Measurements from ENCODE around the gene DKK3.
"Not testable (repeated sequence)": the region's sequence is repeated elsewhere in the genome, so short reads cannot be mapped to it uniquely, and the experiment has no call there.

Gene DKK3

DNA sequence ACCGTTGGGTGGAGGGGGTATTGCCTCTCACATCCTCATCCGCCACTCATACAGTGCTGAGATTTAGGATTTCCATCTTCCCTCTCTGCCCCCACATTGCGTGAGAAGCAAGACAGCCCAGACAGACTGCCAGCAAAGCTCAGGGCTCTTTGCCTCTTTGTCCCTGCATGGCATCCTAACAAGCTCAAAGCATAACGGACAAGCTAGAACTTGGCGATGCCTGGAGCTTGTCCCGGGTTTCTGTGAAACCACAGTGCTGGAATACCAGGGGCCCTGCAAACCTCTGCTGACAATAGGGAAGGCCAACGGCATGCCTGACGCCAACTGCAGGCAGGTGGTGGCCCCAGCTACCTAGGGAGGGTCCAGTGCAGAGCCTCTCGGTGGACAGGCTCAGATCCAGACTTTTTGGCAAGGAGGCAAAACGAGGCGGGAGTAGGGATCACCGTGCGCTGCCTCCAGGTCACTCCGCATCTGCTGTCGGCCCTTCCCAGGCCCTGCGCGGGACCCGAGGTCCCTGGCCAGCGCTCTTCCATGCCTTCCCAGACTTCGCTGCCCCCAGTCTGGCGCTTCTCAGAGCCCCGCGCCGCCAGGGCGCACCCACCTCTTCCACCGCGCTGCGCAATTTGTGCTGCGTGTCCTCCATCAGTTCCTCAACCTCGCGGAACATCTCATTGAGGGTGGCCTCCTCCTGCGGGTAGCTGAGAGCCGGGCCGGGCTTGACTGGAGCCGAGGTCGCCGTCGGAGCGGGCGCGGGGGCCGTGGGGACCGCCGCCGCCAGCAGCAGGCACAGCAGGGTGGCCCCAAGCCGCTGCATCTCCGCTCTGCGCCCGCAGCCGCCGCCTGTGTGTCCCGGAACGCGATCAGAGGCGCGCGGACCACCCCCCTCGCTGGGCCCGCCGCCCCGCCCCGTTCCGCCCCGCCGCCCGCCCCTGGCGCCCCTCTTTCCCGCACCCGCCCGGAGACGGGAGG is at the start of gene DKK3:
TSS of gene DKK3 (minus strand) at position 858 of the 969 bp plus-strand sequence. CDS start at position 814, 44 bp downstream.
- DNase-seq = no peak

DNA sequence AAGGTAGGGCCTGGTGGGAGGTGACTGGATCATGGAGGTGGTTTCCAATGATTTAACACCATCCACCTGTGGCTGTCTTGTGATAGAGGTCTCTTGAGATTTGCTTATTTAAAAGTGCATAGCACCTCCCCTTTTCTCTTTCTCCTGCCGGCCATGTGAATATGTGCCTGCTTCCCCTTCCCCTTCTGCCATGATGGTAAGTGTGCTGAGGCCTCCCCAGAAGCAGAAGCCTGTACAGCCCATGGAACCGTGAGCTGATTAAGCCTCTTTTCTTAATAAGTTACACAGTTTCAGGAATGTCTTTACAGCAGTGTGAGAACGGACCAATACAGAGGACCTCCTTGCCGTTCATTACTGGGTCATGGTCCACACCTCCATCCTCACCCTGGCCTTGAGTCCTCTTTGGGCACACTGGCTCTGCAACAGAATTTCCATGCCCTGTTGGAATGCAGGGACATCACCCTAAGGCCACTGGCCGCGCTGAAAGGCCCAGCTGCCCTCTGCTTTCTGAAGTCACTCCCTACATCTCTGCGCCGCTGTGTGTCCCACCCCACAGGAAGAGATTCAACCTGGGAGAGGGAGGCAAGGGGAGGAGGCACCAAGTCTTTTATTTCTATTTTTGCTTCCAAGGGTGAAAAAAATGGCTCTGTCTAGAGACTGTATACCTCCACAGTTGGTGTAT is 49.0 kb upstream of the DKK3 start:
- no peak for DNase-seq

DNA sequence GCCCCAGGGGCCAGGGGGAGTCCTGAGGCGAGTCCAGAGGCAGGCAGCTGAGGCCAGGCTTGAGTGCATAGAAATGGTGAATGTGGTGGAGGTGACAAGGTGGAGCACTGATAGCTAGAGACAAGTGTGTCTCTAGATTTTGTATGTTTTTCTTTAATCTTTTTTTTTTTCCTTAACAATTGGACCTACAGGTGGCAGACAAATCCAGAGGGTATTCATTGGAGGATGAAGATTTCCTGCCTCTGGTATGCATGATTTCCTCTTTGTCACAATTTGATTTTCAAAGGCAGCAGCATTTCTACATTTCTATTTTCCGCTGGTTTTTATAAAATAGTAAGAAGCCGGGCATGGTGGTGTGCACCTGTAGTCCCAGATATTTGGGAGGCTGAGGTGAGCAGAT is 47.7 kb upstream of the DKK3 start:
- no peak for DNase-seq

DNA sequence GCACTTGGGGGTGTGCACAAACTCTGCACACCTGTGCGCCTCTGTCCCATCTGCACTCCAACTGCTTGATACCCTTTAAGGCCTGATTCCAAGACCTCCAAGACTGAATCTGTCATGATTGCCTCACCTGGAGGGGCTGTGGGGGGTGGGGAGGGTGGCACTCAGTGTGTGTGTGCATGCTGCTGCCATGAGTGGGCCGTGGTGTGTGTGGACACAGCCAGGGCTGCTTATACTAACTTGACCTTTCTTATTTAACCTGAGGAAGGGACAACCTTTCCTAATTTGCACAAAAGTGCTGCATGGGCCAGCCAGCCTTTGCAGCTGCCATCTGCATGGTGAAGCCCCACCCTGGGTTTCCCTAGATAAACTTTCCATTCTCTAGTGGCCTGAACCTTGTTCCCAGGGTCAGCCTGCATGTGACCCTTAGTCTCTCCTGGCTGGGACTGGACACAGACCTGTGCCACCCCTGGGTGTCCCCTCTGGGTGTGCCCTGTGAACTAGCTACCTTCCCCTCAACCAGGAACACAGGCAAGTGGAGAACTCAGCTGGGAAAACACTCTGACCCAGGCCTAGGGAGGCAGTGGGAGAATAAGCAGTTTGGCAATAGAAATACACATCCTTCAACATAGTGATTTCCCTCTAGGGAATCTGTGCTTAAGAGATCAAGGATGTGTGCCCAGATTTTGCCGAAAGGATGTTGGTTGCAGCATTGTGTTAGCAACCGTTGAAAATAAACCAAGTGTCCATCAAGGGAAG is 45.4 kb upstream of the DKK3 start:
- no peak for DNase-seq

DNA sequence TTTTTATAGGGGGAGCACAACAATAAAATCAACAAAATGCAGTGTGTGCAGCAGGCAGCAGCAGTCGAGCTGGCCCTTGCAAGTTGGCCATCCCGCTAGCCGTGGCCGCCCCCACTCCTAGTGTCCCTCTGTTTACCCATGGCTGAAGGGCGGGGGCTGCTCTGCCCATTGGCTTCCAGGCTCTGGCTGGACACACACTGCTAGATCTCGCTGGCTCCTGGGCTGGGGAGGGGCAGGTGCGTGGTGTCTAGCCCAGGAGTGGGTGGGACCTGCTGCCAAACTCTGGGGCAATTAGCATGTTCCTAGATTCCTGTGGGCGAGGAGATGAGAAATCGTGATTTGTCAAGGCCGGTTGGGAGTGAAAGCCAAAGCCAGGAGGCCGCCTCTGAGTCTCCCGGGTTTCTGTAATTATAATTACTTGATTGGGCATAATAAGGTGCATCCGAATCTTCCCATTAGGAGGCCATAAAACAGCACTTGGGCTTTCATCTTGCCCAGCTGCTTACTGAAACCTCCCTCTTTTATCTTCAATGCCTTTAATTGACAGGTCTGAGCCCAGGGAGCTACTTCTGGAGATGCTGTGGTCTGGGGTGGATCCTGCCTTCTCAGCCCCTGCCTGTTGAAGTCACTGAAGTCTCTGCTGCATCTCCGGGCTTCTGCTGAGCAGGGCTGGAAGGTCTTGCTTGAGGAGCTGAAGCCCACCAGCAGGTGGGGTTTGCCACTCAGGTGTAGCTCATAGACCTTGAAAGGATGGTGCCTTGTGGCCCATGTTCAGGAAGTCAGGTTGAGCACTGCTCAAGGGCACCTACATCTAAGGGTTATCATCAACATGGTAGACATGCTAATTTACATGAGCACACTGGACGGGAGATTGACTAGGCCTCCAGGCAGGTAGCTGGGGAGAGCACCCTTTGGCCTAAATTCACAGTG is 44.5 kb upstream of the DKK3 start:
- no peak for DNase-seq

DNA sequence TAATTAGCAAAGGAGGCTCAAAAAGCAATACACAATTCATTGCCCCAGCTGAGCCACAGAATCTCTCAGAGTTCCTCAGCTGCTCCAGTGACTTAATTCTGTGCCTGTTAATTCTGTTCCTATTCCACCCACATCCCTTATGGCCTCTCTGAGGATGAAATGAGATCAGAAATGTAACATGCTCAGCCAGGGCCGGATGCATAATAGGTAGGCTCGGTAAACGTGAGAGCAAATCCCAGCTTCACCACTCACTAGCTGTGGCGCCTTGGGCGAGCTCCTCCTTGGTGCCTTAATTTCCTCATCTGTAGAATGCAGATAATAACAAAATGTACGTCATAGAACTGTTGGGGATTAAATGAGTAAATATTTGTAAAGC is 42.8 kb upstream of the DKK3 start:
- no peak for DNase-seq

DNA sequence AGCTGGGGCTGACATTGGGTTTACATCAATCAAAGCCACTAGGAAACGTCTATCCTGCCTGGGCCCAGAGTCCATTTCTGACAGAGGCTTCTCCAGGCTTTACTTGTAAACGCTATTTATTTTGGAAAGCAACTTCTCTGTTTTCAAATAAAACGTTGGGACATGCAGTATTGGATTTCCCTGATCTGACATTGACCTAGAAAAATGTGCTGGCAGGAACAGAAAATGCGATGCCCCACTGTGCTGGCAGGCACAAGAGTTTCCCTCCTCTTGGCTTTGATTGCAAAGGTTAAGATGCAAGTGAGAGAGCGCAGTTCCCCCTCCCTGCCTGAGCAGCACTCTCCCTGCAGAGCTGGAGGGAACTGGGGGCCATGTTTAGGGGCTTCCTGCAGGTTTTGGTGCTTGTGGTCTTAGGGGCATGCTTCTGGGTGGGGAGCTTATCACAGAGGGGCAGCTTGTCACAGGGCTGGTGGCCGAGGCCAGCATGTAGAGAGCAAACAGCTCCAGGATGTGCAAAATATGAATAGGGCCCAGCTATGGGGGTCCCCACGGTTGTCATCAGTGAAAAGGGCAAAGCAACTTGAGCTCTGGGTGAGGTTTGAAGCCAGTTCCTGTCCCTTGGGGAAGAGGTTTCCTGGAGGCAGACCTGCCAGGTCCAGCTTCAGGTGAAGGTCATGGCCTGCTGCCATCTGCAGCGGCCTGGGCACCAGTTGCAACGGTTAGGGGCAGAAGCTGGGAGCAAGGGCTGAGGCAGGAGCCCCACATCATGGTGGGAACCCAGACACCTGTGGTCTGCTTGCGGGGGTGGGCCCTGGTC is 42.3 kb upstream of the DKK3 start:
- DNase-seq = no peak

DNA sequence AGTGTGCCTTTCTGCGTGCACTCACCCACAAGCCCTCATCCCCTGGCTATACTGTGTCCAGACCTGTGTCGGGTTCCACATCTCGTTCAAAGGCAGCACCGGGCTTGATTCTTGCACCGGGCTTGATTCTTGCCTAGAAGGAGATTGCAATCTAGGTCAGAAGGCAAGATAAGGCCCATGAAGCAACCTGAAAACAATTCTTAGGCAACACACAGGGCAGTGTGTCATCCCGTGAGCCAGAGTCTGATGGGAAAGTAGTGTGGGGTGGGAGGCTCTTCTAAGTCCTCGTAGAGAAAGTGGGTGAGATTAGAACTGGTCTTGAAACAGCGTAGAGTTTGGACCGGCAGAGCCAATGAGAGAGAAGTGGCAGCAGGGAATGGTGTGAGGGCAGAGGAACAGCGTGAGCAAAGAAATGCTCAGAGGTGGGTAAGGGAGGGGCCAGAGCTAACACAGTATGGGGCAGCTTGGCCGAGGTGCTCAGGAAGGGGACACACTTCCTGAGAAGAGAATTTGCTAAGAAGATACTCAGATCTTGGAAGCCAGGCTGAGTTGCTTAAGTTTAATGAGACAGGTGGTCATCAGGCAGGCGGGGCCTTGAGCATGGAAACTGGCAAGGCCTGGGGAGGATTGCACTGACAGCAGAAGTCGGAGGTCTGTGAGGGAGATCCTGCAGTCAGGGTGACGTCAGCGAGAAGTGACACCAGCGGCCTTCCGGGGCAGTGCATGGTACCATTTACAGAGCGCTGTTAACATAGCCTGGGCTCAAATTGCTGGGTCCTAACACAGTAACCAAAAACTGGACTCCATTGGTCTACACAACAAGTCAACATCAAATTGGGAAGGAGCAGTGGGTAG is 40.7 kb upstream of the DKK3 start:
- no peak for DNase-seq

DNA sequence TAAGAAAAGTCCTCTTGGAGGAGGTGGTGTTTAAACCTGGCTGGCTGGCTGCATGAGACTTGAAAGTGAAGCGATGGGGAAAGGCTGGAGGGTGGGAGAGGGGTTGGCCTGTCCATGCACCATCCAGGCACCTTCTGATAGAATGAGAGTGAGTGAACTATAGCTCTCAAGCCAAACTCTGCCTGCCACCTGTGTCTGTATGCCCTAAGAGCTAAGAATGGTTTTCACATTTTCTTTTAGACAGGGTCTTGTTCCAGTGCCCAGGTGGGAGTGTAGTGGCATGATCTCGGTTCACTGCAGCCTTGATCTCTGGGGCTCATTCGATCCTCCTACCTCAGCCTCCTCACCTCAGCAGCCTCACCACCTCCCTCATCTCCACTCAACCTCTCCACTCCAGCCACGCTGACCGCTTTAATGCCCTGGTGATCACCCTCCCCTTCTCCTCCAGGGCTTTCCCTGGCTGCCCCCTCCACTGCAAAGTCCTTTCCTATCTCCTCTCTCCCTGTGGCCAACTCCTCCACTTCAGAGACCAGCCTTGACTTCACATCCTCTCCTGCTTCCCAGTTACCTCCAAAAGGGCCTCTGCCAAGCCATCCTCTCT is 38.3 kb upstream of the DKK3 start:
- DNase-seq = no peak

DNA sequence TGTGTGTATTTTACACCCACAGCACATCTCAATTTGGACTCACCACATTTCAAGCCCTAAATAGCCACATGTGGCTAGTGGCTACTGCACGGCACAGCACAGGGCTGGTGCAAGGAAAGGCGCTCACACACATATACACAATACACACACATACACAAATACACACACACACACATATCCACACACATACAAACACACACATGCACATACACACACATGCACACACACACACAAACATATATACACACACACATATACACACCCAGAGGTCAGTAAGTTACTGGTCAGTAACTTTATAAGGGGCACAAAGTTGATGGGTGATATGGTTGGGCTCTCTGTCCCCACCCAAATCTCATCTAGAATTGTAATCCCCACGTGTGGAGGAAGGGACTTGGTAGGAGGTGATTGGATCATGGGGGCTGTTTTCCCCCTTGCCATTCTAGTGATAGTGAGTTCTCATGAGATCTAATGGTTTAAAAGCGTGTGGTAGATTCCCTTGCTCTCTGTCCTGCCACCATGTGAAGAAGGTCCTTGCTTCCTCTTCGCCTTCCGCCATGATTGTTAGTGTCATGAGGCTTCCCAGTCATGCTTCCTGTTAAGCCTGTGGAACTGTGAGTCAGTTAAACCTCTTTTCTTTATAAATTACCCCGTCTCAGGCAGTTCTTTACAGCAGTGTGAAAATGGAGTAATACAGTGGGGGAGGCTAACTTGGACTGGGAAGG is 37.6 kb upstream of the DKK3 start:
- no peak for DNase-seq

DNA sequence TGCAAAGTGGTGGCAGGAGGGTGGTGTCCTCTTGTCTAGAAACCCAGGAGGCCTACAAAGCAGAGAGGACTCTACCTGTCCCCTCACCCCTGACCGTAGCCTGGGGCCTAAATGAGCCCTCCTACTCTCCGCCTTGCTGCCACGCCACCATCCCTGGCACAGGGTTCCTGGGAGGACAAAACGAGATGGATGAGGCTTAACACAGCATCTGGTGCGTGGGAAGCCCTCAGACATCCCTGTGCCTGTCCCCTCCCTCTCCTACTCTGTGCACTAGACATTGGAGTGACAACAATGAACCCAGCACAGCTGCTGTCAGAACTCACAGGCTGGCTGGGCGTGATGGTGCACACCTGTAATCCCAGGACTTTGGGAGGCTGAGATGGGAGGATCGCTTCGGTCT is 36.4 kb upstream of the DKK3 start:
- no peak for DNase-seq

DNA sequence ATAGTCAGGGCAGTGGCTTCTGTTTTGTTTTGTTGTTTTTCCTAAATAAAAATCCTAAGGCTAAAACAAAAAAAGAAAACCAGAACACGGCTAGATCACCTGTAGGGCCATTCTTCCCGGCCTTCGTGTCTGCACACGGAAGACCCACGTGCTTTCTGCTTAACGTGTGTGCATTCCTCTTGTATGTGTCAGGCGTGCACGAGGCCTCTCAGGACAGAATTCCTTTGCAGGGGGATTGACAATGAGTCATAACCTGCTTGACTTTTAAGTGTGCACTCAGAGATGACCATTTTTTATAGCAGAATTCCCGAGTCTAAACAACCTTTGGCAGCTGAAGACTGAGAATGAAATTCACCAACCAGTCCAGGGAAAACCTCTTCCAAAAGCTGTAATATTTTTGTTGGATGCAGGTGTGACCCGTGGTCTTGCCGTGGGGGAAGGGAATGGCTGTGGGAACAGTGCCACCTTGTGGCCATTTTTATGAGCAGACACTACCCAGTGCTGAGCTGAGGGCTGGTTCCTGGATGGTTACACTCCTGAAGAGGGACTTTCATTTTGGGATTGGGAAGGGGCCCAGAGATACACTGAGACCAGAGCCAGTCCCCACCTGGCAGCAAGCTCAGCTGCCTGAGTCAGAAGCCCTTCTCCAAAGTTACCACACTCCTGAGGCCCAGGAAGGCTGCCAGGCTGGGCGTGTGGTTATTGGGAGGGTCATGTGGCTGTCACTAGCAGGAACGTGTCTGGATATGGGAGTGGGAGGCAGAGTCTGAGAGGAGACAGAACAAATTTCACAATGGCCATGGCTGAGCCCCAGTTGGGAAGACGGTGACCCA is 35.7 kb upstream of the DKK3 start:
- DNase-seq = peak; percentile 46 to 48

DNA sequence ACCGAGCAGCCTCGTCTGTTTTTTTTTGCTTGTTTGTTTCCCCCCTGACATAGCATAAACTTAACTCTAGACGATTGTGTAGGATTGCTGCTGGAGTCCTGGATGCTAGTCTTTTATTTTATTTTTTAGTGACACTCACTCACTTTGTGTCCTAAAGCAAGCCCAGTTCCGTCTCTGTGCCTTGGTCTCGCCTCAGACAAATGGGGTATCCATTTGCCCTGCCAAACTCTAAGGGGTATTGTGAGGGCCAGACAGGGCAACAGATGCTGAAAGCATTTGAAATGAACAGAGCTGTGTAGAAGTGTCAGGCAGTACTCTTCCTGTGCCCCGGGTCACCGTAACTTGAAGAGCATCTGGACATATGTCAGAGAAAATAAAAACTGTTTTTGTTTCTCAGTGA is 34.8 kb upstream of the DKK3 start:
- DNase-seq = no peak

DNA sequence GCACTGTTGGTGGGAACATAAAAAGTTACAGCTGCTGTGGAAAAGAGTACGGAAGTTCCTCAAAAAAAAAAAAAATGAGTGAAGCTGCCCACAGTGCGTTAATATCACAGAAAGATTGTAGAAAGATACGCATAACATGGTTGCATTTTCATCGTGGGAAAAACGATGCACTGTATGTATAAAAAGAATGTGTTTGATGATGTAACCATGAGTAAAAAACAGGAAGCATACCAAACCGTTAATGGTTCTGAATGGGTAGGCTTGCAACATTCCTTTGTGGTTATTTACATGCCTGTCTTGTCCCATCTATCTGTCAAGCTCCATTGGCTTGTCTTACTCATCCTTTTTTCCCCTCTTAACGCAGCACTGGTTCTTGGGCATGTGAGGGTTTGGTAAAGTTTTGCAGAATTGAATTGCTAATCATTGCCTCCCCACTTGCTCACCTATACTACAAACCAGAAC is 33.8 kb upstream of the DKK3 start:
- peak; percentile 63 to 76 for DNase-seq

DNA sequence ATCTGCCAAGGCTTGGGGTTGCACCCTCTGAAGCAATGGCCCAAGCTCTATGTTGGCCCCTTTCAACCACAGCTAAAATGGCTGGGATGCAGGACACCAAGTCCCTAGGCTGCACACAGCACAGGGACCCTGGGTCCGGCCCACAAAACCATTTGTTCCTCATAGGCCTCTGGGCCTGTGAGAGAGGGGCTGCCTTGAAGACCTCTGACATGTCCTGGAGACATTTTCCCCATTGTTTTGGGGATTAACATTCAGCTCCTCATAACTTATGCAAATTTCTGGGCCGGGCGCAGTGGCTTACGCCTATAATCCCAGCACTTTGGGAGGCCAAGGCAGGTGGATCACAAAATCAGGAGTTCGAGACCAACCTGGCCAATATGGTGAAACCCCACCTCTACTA is 32.3 kb upstream of the DKK3 start:
- not testable (repeated sequence) for DNase-seq

DNA sequence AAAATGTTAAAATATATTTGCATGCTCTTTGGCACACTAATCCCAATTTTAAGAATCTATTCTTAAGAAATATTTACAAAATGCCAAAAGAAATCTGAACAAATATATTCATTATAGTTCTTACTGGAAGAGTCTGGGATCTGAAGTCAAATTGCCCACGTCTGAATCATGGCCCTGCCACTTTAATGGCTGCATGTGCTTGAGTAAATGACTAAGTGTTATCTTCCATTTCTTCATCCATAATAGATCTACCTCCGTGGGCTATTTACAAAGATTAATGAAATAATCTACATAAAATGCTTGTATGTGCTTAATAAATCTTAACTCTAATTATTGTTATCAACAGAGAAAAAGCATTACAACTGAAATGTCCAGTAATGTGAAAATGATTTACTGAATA is 24.5 kb upstream of the DKK3 start:
- DNase-seq = no peak

DNA sequence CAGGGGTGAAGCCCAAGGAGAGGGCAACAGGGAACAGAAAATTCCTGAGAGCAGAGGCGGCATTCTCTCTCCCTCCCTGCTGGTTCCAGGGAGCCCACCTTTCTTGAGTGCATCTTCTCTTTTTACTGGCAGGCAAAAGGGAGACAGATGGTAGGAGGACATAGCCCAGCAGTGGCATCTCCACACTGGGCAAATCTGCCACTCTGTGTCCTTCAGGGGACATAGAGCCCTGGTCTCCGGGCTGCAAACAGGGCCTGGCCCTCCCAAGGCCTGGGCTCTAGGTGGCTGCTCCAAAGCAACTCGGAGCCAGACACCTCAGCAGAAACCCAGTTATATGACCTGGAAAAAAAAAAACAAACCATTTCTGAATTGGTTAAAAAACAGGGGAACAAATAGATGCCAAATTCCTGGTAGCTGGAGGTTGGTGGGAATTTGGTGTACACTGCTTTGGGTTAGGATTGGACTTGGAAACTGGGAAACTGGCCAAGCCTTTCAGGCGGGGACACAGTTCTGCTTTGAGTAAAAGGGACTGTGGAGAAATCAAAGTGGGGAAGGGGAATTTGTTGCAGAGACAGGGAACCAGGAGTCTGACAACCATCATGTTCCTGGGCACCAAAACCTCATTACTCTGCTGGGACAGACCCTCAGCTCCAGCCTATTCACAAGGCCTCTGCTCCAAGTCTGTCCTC is 23.6 kb upstream of the DKK3 start:
- no peak for DNase-seq
